Peyer's patch (tissue), 4 donors: Measurements from ENCODE around the gene CES5A. TPM values are rescaled to one million over a fixed set of nuclear protein-coding genes. Genes with fewer than 3 reads are reported as not detected.
"Not testable (repeated sequence)": the region's sequence is repeated elsewhere in the genome, so short reads cannot be mapped to it uniquely, and the experiment has no call there.

Source experiments
- DNase-seq, 3 donors: peaks; one replicate each; pipeline ENCODE4 v3.0.0-alpha.2; 2017 to 2019
- H3K27ac ChIP-seq, 4 donors: fragments of 200-600 bp; sonication (generic); one replicate each; pipeline ENCODE4 v1.5.1; 2016 to 2019
- H3K27me3 ChIP-seq, 2 donors: fragments of 200-600 bp; sonication (generic); one replicate each; pipeline ENCODE4 v1.5.1; 2019
- H3K36me3 ChIP-seq, 3 donors: fragments of 200-600 bp; sonication (generic); one replicate each; pipeline ENCODE4 v1.5.1; 2016 to 2019
- H3K4me1 ChIP-seq, 4 donors: fragments of 200-600 bp; sonication (generic); one replicate each; pipeline ENCODE4 v1.5.1; 2016 to 2019
- H3K4me3 ChIP-seq, 4 donors: fragments of 200-600 bp; sonication (generic); 1 replicate in 3 of 4; 2 replicates in 1 of 4; pipeline ENCODE4 v1.5.1; 2016 to 2019; ENCODE audit warnings: mild to moderate bottlenecking in 1 of 4
- H3K9me3 ChIP-seq, 4 donors: fragments of 200-600 bp; sonication (generic); one replicate each; pipeline ENCODE4 v1.5.1; 2016 to 2019; ENCODE audit warnings: mild to moderate bottlenecking in 1 of 4
- POLR2A ChIP-seq, 2 donors: fragments of 450-650 bp; IDR thresholded peaks; one replicate each; pipeline ENCODE4 v1.5.1; 2017; ENCODE audit warnings: antibody characterized with exemption in 2 of 2, mild to moderate bottlenecking in 2 of 2, moderate library complexity in 2 of 2
- total RNA-seq, 4 donors: library from RNA; depleted of rRNA; stranded (reverse); fragments of >200 nt; gene quantifications; one replicate each; pipeline ENCODE4 v1.1.0, GENCODE V29; 2016
- TF ChIP-seq, protein P1 (sequence below), 6 experiments: fragments of 450-650 bp in 4 of 6; fragments of 200-600 bp in 2 of 6; sonication (generic) in 1 of 6; IDR thresholded peaks; one replicate each; pipeline ENCODE4 v1.5.1; 2017 to 2019; ENCODE audit warnings: antibody characterized with exemption in 6 of 6, mild to moderate bottlenecking in 3 of 6, moderate library complexity in 1 of 6

The CES5A gene
- total RNA-seq, 4 donors from 2014 or later: not detected

DNA sequence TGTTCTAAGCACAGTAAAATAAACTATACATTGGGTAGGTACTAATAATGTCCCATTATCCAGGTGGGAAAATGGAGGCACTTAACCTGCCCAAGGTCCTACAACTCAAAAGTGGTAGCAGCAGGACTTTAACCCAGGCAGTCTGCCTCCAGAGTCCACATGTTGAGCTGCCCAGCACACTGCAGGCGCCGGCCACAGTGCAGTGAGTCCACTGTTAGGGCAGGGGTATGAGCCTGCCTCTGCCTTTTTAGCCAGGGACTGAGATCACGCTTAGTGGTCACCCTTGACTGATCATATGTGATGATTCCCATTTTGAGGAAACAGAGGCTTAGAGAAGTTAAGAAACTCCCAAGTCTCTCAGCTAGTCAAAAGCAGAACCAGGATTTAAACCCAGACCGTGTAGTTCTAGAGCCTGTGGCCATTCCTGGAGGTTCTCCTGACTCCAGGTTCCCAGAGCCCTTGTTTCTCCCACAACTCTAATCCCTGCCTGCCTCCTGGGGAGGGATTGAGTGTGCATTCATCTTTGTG, 50.6 kb downstream of the CES5A start:
- Histone ChIP-seq H3K27me3 (no peaks in the 10 kb centered on the region), H3K9me3 (no peaks in the 10 kb centered on the region)

DNA sequence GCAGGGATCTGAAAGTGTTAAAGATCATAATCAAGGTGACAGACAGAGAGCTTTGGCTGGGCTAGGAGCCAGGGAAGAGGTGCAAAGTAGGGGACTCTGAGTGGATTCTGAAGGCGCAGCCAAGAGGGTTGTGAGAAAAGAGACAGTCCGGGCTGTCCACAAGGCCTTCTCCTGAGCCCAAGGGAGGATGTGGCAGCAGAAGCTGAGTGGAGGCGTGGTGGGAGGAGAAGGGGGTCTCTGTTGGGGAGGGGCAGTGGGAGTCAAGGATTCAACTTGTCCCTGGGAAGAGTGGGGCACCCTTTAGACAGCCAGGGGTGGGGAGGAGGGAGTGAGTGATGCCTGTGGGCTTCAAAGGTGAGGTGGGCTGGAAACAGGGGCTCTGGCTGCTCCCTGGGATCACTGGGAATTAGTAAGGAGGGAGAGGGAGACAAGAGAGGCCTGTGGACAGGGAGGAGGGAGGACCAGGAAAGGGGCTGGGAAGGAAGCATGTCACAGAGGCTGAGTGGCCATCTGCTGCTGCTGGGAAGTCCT, 52.8 kb downstream of the CES5A start:
- DNase-seq: no peak
- no peak overlapping the region for H3K27ac ChIP-seq
- TF ChIP-seq, protein P1, sequence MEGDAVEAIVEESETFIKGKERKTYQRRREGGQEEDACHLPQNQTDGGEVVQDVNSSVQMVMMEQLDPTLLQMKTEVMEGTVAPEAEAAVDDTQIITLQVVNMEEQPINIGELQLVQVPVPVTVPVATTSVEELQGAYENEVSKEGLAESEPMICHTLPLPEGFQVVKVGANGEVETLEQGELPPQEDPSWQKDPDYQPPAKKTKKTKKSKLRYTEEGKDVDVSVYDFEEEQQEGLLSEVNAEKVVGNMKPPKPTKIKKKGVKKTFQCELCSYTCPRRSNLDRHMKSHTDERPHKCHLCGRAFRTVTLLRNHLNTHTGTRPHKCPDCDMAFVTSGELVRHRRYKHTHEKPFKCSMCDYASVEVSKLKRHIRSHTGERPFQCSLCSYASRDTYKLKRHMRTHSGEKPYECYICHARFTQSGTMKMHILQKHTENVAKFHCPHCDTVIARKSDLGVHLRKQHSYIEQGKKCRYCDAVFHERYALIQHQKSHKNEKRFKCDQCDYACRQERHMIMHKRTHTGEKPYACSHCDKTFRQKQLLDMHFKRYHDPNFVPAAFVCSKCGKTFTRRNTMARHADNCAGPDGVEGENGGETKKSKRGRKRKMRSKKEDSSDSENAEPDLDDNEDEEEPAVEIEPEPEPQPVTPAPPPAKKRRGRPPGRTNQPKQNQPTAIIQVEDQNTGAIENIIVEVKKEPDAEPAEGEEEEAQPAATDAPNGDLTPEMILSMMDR (IDR thresholded peaks at IDR 0.05): no peak
- no peak for TF ChIP-seq POLR2A (IDR thresholded peaks at IDR 0.05)
- no peak overlapping the region for H3K4me3 ChIP-seq
- no peaks in the 10 kb centered on the region for H3K4me1 ChIP-seq
- H3K9me3 ChIP-seq: no peaks in the 10 kb centered on the region
- no peaks in the 10 kb centered on the region for H3K36me3 ChIP-seq
- no peaks in the 10 kb centered on the region for H3K27me3 ChIP-seq

More for the DNA sequence above, 50.6 kb downstream of the CES5A start:
- TF ChIP-seq, protein P1 (IDR thresholded peaks at IDR 0.05): no peak
- no peak for TF ChIP-seq POLR2A (IDR thresholded peaks at IDR 0.05)
- no peak for DNase-seq
- Histone ChIP-seq H3K27ac (no peak overlapping the region), H3K4me3 (no peak overlapping the region), H3K36me3 (no peaks in the 10 kb centered on the region), H3K4me1 (no peaks in the 10 kb centered on the region)

DNA sequence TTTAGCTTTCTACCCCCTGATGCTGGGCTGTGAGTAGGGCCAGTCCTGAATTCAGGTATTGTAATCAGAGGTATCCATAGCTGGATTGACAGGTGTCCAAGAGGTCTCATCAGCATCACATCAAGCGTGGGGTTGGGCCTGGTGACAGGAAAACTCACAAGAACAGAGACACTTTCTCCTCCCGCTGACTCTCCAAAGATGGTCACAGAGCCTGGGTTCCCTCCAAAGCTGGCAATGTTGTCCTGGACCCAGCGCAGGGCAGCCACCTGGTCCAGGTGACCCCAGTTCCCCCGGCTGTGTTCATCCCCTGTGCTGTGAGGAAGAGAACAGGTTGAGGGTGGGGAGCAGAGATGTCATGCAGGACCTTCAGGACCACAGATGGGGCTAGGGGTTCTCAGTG, 54.0 kb downstream of the CES5A start:
- no peak overlapping the region for H3K4me3 ChIP-seq
- H3K27ac ChIP-seq: no peak overlapping the region
- no peaks in the 10 kb centered on the region for H3K36me3 ChIP-seq
- no peaks in the 10 kb centered on the region for H3K4me1 ChIP-seq
- no peak for DNase-seq
- no peaks in the 10 kb centered on the region for H3K27me3 ChIP-seq
- no peaks in the 10 kb centered on the region for H3K9me3 ChIP-seq
- TF ChIP-seq, protein P1 (IDR thresholded peaks at IDR 0.05): no peak

DNA sequence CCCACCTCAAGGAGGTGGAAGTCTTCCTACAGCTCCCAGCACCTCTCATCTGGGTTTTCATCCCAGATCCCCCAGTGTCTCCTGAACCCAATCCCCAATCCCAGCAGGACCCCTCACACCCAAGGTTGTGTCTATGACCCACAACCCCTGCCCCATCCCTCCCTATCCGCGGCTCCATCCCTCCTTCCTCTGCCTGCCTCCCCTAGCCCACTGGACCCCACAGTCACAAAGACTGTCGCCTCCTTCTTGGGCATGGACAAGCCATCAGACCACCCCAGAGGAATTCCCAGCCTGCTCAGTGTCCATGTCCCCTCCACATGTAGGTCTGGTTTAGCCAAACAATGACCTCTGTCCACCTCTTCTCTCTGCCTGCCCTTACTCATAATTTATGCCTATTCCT, 54.6 kb downstream of the CES5A start:
- TF ChIP-seq, protein P1 (IDR thresholded peaks at IDR 0.05): no peak
- no peak for TF ChIP-seq POLR2A (IDR thresholded peaks at IDR 0.05)
- Histone ChIP-seq H3K27ac (no peak overlapping the region), H3K4me1 (no peaks in the 10 kb centered on the region), H3K4me3 (no peak overlapping the region), H3K9me3 (no peaks in the 10 kb centered on the region), H3K27me3 (no peaks in the 10 kb centered on the region), H3K36me3 (no peaks in the 10 kb centered on the region)
- no peak for DNase-seq

DNA sequence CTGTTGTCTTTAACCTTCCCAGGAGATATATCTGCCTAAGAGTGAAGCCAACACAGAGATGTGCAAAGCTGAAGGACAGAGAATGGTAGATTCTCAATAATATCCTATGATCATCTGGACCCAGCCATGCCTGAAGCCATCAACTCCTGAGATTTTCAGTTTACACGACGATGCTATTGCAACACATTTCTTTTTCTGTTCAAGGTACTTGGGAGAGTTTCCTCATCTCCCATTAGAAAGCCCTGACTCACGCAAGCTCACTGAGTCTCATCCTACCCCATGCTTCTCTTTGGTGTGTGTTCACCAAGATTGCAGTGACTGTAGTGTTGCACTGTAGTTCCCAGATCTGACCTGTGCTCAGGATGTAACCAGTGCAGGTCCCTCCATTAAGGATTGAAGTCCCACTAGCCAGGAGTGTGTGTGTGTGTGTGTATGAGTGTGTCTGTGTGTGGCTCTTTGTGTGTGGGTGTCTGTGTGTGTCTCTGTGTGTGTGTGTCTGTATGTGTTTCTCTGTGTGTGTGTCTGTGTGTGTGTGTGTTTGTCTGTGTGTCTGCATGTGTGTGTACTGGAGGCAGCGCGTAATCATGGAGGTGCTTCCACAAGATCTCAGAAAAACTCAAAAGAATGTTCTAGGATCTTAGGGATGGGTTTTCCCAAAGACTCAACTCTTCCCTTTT, 57.8 kb downstream of the CES5A start:
- Histone ChIP-seq H3K27ac (no peak overlapping the region), H3K4me1 (no peaks in the 10 kb centered on the region), H3K36me3 (no peaks in the 10 kb centered on the region), H3K27me3 (no peaks in the 10 kb centered on the region), H3K4me3 (no peak overlapping the region), H3K9me3 (no peaks in the 10 kb centered on the region)
- no peak for DNase-seq
- TF ChIP-seq, protein P1 (IDR thresholded peaks at IDR 0.05): no peak
- TF ChIP-seq POLR2A (IDR thresholded peaks at IDR 0.05): no peak

DNA sequence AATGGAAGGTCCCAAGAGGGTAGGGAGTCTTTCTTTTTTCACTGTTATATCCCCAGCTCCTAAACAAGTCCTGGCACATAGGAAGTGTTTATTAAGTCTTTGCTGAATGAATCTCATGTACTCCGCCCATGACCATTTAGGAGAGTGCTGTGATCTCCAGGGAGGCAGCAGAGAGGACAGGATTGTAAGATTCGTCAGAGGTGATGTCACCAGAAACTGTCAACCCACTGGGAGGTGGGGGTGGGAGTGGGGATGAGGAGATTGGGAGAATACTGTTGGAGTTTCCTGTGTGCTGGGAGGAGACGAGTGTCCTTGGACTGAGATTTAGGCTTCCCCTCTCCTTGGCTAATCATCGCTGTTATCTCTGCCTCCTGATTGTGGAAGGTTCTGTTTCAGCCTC, 59.0 kb downstream of the CES5A start:
- not testable (repeated sequence) for H3K9me3 ChIP-seq, H3K36me3 ChIP-seq, H3K27ac ChIP-seq, H3K4me3 ChIP-seq, H3K27me3 ChIP-seq, H3K4me1 ChIP-seq
- DNase-seq: peak in 1 of 3 donors; percentile 10
